Measurements from ENCODE around the gene PAIP2. TPM values are rescaled to one million over a fixed set of nuclear protein-coding genes. Genes with fewer than 3 reads are reported as not detected.
"Not testable (repeated sequence)": the region's sequence is repeated elsewhere in the genome, so short reads cannot be mapped to it uniquely, and the experiment has no call there.

PAIP2 gene
- total RNA-seq, 1 donor from 2014 or later = 71.5 TPM

- H3K9me3 Mint-ChIP-seq (ENCODE audit: unreplicated experiment) = no peaks in the 10 kb centered on the region
- no peak for TF ChIP-seq CTCF (IDR thresholded peaks at IDR 0.05; ENCODE audit: unreplicated experiment)
- peak overlapping the region; percentile 97 for H3K4me3 Mint-ChIP-seq (ENCODE audit: unreplicated experiment)
- H3K27me3 Mint-ChIP-seq (ENCODE audit: unreplicated experiment) = peaks cover 8% of the 10 kb centered on the region
- H3K4me1 Mint-ChIP-seq (ENCODE audit: unreplicated experiment) = peaks cover 27% of the 10 kb centered on the region
- no peak overlapping the region for H3K27ac Mint-ChIP-seq (ENCODE audit: unreplicated experiment)
- H3K36me3 Mint-ChIP-seq (ENCODE audit: low read depth, unreplicated experiment) = no peaks in the 10 kb centered on the region
- no peak for DNase-seq (ENCODE audit: low spot score)
These were observed 1.8 kb downstream of the PAIP2 start for GRCh38 chr5:139343476-139343875.

GRCh38 chr5:139344177-139344576 is 2.5 kb downstream of the PAIP2 start:
- Mint-ChIP-seq H3K27ac (ENCODE audit: unreplicated experiment) (no peak overlapping the region), H3K27me3 (ENCODE audit: unreplicated experiment) (peaks cover 8% of the 10 kb centered on the region), H3K4me3 (ENCODE audit: unreplicated experiment) (no peak overlapping the region), H3K36me3 (ENCODE audit: low read depth, unreplicated experiment) (no peaks in the 10 kb centered on the region), H3K9me3 (ENCODE audit: unreplicated experiment) (no peaks in the 10 kb centered on the region), H3K4me1 (ENCODE audit: unreplicated experiment) (peaks cover 27% of the 10 kb centered on the region)
- no peak for TF ChIP-seq CTCF (IDR thresholded peaks at IDR 0.05; ENCODE audit: unreplicated experiment)
- no peak for DNase-seq (ENCODE audit: low spot score)

GRCh38 chr5:139345442-139345841 is 3.8 kb downstream of the PAIP2 start:
- H3K27me3 Mint-ChIP-seq (ENCODE audit: unreplicated experiment); H3K27ac Mint-ChIP-seq (ENCODE audit: unreplicated experiment); DNase-seq (ENCODE audit: low spot score); H3K36me3 Mint-ChIP-seq (ENCODE audit: low read depth, unreplicated experiment); H3K9me3 Mint-ChIP-seq (ENCODE audit: unreplicated experiment): not testable (repeated sequence)
- Mint-ChIP-seq H3K4me3 (ENCODE audit: unreplicated experiment) (peak overlapping the region; percentile 15), H3K4me1 (ENCODE audit: unreplicated experiment) (peaks cover 27% of the 10 kb centered on the region)

GRCh38 chr5:139347863-139348262 is 6.2 kb downstream of the PAIP2 start:
- H3K36me3 Mint-ChIP-seq (ENCODE audit: low read depth, unreplicated experiment); H3K9me3 Mint-ChIP-seq (ENCODE audit: unreplicated experiment); DNase-seq (ENCODE audit: low spot score); H3K4me3 Mint-ChIP-seq (ENCODE audit: unreplicated experiment); H3K27ac Mint-ChIP-seq (ENCODE audit: unreplicated experiment); H3K27me3 Mint-ChIP-seq (ENCODE audit: unreplicated experiment): not testable (repeated sequence)
- peaks cover 11% of the 10 kb centered on the region for H3K4me1 Mint-ChIP-seq (ENCODE audit: unreplicated experiment)

GRCh38 chr5:139354186-139354585 is 12.5 kb downstream of the PAIP2 start:
- peaks cover 3% of the 10 kb centered on the region for H3K36me3 Mint-ChIP-seq (ENCODE audit: low read depth, unreplicated experiment)
- no peak overlapping the region for H3K4me3 Mint-ChIP-seq (ENCODE audit: unreplicated experiment)
- no peaks in the 10 kb centered on the region for H3K4me1 Mint-ChIP-seq (ENCODE audit: unreplicated experiment)
- no peak overlapping the region for H3K27ac Mint-ChIP-seq (ENCODE audit: unreplicated experiment)
- TF ChIP-seq CTCF (IDR thresholded peaks at IDR 0.05; ENCODE audit: unreplicated experiment) = no peak
- H3K9me3 Mint-ChIP-seq (ENCODE audit: unreplicated experiment) = no peaks in the 10 kb centered on the region
- H3K27me3 Mint-ChIP-seq (ENCODE audit: unreplicated experiment) = no peaks in the 10 kb centered on the region
- DNase-seq (ENCODE audit: low spot score) = no peak

GRCh38 chr5:139355900-139356299 is 14.2 kb downstream of the PAIP2 start:
- H3K27ac Mint-ChIP-seq (ENCODE audit: unreplicated experiment); H3K36me3 Mint-ChIP-seq (ENCODE audit: low read depth, unreplicated experiment); H3K27me3 Mint-ChIP-seq (ENCODE audit: unreplicated experiment); H3K9me3 Mint-ChIP-seq (ENCODE audit: unreplicated experiment); H3K4me1 Mint-ChIP-seq (ENCODE audit: unreplicated experiment); H3K4me3 Mint-ChIP-seq (ENCODE audit: unreplicated experiment); DNase-seq (ENCODE audit: low spot score): not testable (repeated sequence)

- DNase-seq (ENCODE audit: low spot score) = no peak
- Mint-ChIP-seq H3K4me1 (ENCODE audit: unreplicated experiment) (no peaks in the 10 kb centered on the region), H3K9me3 (ENCODE audit: unreplicated experiment) (no peaks in the 10 kb centered on the region), H3K36me3 (ENCODE audit: low read depth, unreplicated experiment) (peaks cover 3% of the 10 kb centered on the region), H3K27ac (ENCODE audit: unreplicated experiment) (no peak overlapping the region), H3K4me3 (ENCODE audit: unreplicated experiment) (no peak overlapping the region), H3K27me3 (ENCODE audit: unreplicated experiment) (no peaks in the 10 kb centered on the region)
- no peak for TF ChIP-seq CTCF (IDR thresholded peaks at IDR 0.05; ENCODE audit: unreplicated experiment)
These were observed 16.4 kb downstream of the PAIP2 start for GRCh38 chr5:139358064-139358463.

Measured in endothelial cell (in vitro differentiated cells).